ENCODE results near the gene NHERF2. TPM values are rescaled to one million over a fixed set of nuclear protein-coding genes. Genes with fewer than 3 reads are reported as not detected.

Gene NHERF2
- total RNA-seq, 1 experiment from 2014 or later = 20.5 TPM

- no peak for DNase-seq (ENCODE audit: low spot score)
- in situ Hi-C loops (cut with HindIII; ENCODE audit: low sequenced_read_pairs) = no loop called here
Measured at GRCh38 chr16:1990101-1990350, 36.7 kb upstream of the NHERF2 start.

GRCh38 chr16:1990351-1991134 is 36.2 kb upstream of the NHERF2 start:
- in situ Hi-C loops (cut with HindIII; ENCODE audit: low sequenced_read_pairs) = no loop called here
- peak; percentile 57 for DNase-seq (ENCODE audit: low spot score)

- DNase-seq (ENCODE audit: low spot score) = peak; percentile 38
Measured at GRCh38 chr16:1991135-1991551, 35.6 kb upstream of the NHERF2 start.

GRCh38 chr16:1991588-1991947 is 35.1 kb upstream of the NHERF2 start:
- in situ Hi-C loops (cut with HindIII; ENCODE audit: low sequenced_read_pairs) = no loop called here
- DNase-seq (ENCODE audit: low spot score) = no peak

More at GRCh38 chr16:1991135-1991551, 35.6 kb upstream of the NHERF2 start:
- in situ Hi-C loops (cut with HindIII; ENCODE audit: low sequenced_read_pairs) = no loop called here

DNA sequence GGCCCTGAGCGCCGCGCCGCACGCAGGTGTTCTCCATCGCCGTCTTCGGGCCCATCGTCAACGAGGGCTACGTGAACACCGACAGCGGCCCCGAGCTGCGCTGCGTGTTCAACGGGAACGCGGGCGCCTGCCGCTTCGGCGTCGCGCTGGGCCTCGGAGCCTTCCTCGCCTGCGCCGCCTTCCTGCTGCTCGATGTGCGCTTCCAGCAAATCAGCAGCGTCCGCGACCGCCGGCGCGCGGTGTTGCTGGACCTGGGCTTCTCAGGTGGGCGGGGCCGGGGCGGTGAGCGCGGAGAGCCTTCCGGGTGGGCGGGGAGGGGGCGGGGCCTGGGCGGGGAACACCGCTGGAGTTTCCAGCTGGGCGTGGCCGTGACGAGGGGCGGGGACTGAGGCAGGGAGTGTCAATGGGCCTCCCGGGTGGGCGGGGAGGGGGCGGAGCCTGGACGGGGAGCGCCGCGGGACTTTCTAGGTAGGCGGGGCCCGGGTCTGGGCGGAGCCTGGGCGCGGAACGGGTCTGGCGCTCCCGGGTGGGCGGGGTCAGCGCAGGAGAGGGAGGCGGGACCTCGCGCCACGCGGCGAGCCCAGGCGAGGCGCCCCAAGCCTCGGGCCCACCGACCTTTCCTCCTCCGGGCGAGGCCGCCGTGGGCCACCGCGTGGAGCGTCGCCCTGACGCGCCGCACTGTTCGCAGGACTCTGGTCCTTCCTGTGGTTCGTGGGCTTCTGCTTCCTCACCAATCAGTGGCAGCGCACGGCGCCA is 34.6 kb upstream of the NHERF2 start:
- in situ Hi-C loops (cut with HindIII; ENCODE audit: low sequenced_read_pairs) = no loop called here
- DNase-seq (ENCODE audit: low spot score) = peak; percentile 78

DNA sequence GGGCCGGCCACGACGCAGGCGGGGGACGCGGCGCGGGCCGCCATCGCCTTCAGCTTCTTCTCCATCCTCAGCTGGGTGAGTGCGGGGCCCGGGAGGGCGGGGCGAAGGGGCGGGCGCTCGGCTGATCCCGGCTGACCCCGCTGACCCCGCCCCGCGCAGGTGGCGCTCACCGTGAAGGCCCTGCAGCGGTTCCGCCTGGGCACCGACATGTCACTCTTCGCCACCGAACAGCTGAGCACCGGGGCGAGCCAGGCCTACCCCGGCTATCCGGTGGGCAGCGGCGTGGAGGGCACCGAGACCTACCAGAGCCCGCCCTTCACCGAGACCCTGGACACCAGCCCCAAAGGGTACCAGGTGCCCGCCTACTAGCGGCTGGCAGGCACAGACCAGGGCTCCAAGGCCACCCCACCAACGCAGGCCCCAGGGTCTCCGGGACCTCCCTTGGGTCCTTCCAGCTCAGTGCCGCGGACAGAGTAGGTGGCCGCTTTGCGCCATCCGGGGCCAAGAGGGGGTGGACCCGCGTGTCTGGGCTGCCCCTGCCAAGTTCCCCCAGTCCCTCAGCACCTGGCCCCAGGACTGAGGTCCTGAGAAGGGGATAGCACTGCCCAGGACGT is 33.9 kb upstream of the NHERF2 start:
- in situ Hi-C loops (cut with HindIII; ENCODE audit: low sequenced_read_pairs) = no loop called here
- DNase-seq (ENCODE audit: low spot score) = no peak

- no peak for DNase-seq (ENCODE audit: low spot score)
- in situ Hi-C loops (cut with HindIII; ENCODE audit: low sequenced_read_pairs) = no loop called here
Measured at GRCh38 chr16:1993731-1994131, 33.0 kb upstream of the NHERF2 start.

DNA sequence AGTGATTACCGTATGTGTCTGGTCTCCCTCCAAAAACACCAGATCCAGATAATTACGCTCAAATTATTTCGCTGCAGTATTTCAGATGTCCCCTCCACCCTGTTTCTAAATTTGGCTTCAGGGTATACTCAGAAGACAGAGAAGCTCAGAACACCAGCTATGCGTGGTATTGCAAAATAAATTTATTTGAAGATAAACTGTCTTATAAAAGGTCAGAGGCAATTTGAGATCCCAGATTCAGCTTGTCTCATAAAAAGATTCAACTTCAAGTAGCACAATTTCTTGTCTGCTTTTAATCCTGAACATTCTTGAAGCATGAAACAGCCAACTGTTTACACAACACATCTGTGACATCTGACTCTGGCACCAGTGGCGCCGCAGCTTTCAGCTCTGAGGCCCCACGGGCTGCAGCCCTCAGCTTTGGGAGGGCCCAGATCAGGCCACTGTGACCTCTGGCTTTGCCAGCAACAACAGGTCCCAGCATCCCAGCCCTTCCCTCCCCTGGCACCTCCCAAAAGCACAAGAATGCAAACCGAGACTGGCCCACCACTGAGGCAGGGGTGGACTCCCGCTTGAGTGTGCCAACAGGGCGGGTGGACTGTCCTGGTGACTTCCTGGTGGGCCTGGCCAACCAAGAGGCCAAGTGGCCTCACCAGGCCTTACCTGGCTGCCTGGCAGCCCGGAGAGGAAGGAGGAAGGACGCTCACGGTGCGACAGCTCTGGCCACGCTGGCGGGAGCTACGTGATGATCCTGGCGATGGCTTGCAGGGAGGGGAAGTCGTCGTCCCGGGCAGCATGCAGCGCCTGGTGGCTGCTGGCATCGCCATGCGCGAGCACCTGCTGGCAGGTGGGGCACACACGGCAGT is 29.0 kb upstream of the NHERF2 start:
- in situ Hi-C loops (cut with HindIII; ENCODE audit: low sequenced_read_pairs) = no loop called here
- no peak for DNase-seq (ENCODE audit: low spot score)

GRCh38 chr16:1998360-1998835 is 28.3 kb upstream of the NHERF2 start:
- DNase-seq (ENCODE audit: low spot score) = peak; percentile 54
- in situ Hi-C loops (cut with HindIII; ENCODE audit: low sequenced_read_pairs) = no loop called here

DNA sequence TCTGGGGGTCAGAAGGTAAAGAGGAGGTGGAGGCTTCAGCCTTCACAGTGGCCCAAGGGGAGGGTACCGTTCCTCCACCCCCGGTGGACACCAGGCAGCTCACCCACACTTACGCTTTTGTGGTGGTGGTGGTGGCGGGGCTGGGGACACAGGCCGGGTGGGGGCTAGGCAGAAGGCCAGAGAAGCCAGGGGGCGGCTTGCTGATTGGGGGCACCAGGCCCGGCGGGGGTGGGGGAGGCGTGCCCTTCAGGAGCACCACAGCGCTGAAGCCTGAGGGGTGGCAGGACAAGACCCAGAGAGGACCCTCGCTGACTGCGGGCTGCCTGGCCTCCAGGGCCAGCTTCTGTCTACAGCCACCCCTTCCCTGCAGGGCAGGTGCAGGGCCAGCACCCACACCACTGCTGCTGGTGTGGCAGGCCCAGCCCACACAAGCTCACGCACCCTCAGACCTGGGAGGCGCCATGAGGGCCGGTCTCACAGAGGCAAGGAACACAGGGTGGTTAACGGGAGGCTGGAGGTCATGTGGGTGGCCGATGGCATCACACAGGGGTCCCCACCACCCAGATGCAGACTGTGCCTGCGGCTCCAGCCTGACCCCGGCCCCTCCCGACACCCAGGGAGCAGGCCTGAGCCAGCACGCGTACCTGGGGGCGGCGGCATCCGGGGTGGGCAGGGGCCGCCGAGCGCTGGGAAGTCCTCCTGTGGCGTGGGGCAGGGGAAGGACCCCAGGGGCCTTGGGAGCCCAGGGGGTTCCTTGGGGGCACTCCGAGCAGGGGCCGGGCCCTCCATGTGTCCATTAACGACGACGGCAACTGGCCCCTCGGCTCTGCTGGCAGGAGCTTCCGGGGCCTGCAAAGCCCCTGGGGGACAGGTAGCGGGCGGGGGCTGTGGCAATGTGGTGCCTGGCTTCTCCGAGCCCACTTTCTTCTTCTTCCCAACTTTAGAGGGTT is 27.6 kb upstream of the NHERF2 start:
- in situ Hi-C loops (cut with HindIII; ENCODE audit: low sequenced_read_pairs) = no loop called here
- DNase-seq (ENCODE audit: low spot score) = no peak

DNA sequence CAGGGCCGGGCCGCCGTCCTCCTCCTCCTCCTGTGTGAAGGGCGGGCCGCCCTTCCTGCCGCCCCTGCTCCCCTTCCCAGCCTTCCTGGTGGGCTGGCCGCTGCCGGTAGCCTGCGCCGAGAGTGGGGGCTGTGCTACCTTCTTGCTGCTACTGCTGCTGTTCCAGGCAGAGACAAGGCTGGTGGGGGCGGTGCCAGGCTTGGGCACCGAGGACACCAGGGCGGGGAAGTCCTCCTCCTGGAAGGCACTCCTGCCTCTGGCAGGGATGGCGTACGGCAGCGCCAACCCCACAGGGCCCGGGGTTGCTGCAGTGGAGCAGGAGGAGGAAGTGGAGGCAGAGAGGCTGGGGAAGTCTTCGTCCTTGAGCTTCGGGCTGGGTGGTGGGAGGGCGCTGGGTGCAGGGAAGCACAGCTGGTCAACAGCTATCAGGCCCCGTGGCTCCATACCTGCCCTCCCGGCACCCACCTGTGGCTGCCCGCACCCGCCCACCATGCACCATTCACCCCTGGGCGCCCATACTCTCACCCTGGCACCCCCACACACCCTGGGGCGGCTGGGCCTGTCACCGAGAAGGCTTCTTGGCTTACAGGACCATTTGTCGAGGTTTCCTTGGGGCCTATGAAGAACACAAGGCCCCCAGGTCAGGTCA is 26.7 kb upstream of the NHERF2 start:
- in situ Hi-C loops (cut with HindIII; ENCODE audit: low sequenced_read_pairs) = no loop called here

DNA sequence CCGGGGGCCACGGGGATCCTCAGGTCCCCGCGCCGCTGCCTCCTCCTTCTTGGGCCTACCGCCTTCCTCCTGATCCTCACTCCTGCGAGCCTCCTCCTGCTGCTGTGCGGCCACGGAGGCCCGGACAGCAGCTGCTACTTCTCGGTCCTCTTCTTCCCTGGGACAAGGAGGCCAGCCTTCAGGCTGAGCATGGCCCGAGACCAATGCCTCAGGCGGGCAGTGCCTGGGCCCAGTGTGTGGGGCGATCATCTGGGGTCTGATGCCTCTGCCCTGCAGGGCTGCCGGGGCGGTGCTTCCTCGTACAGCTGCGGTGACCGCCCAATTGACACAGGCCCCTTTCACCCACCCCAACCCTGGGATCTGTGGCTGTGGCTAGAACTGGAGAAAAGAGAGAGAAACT is 25.7 kb upstream of the NHERF2 start:
- in situ Hi-C loops (cut with HindIII; ENCODE audit: low sequenced_read_pairs) = no loop called here

More for the DNA sequence above, 26.7 kb upstream of the NHERF2 start:
- no peak for DNase-seq (ENCODE audit: low spot score)

DNA sequence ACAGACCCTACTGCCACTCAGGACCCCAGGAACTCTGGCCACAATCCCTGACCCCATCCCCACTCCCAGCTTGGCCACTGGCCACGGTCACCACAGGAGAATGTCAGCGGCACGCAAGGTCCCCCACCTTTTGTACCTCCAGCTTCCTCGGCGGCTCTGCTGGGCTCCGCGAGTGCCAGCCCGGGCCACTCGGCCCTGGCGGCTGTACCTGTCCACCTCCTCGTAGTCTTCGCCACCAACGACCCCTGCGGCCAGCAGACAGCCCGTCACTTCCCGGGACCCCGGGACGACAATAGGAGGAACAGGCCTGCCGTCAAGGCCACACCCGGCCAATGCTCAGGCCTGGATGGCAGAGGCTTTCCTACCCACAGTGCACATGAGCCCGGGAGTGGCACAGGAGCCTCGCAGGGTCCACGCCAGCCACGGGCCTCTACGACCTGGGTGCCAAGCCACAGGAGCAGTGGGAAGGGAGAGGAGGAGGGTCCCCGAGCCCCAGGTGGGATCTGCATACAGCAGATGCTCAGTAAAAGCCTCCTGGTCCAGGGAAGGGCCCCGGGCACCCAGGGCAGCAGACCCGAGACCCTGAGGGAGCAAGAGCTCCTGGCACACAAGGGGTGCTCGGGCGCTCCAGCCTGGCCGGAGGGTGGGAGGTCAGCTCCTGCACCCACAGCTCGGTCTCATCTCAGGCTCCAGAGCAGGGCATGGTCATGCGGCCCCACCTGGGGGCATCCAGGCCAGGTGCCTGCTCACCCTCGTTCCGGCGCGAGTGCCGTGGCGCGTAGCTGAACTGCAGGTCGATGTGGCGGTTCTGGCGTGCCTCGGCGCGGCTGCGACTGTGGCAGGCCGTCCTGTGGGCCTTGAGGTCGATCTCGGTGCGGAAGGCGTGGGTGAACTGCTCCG is 25.0 kb upstream of the NHERF2 start:
- no peak for DNase-seq (ENCODE audit: low spot score)
- in situ Hi-C loops (cut with HindIII; ENCODE audit: low sequenced_read_pairs) = no loop called here

More for the DNA sequence above, 25.7 kb upstream of the NHERF2 start:
- DNase-seq (ENCODE audit: low spot score) = no peak

- no peak for DNase-seq (ENCODE audit: low spot score)
- in situ Hi-C loops (cut with HindIII; ENCODE audit: low sequenced_read_pairs) = no loop called here
Measured at GRCh38 chr16:2002406-2003230, 24.1 kb upstream of the NHERF2 start.

GRCh38 chr16:2003231-2003826 is 23.4 kb upstream of the NHERF2 start:
- in situ Hi-C loops (cut with HindIII; ENCODE audit: low sequenced_read_pairs) = no loop called here

More at GRCh38 chr16:2003231-2003826, 23.4 kb upstream of the NHERF2 start:
- DNase-seq (ENCODE audit: low spot score) = no peak
